NCI-H526 (cell line): ENCODE data around the gene GALNT14.

ENCODE experiments used
- DNase-seq, 2 experiments: peaks; one replicate each; lab custom pipeline; 2025; lab: John Stamatoyannopoulos, UW

Gene GALNT14

DNA sequence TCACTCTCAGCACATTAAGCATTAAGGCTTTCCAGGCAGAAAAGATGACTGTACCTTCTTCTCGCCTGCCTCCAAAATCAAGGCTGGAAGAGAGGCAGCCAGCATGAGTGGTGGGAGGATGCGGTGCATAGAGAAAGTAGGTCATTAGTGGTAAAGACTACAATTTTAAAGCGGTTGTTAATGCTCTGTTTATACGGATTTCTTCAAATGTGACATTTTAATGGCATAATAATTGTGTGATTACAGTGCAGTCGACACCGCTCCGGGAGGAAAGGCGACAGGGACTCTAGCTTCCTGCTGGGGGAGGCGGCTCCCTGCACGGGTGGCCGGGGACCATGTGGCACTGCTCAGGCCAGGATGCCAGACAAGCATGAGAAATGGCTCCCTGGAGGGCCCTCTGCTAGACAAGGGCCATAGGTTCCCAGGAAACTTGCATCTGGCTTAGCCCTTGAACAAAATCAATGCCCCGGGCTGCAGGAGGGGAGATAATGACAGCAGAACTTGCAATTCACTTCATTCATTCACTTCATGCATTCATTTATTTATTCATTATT lies 129.6 kb downstream of the GALNT14 start:
- DNase-seq, result no peak

GRCh38 chr2:31004257-31004656 lies 134.0 kb downstream of the GALNT14 start:
- no peak for DNase-seq

- no peak for DNase-seq
Measured at GRCh38 chr2:31003749-31004148, 134.5 kb downstream of the GALNT14 start.

DNA sequence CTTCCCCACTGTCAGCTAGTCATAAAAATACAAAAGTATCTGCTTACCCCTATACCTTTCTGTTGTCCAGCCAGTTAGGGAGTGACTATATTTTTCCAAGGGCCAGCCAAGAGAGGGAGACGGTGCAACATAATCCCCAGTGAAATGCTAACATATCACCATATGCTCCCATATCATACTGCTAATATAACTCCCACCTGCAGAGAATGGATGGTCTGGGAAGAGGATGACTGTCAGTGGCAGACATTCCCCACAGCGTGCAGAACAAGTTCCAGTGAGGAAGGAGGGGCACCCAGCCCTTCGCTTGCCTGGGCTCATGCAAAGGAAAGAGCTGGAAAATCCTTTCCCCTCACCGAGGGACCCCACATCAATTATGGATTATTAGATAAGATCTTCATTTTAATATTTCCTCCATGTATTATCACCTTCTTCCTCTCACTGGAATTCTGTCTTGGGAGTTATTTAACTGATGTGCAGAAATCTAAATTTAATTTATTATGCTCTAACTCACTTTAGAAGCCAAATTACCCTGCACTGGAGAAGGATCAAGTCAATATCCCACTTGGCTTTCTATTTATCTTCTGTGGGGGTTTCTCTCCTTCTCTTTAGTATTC lies 135.6 kb downstream of the GALNT14 start:
- no peak for DNase-seq

GRCh38 chr2:31000970-31001369 lies 137.3 kb downstream of the GALNT14 start:
- DNase-seq, result peak in 1 of 2 experiments; percentile 23

DNA sequence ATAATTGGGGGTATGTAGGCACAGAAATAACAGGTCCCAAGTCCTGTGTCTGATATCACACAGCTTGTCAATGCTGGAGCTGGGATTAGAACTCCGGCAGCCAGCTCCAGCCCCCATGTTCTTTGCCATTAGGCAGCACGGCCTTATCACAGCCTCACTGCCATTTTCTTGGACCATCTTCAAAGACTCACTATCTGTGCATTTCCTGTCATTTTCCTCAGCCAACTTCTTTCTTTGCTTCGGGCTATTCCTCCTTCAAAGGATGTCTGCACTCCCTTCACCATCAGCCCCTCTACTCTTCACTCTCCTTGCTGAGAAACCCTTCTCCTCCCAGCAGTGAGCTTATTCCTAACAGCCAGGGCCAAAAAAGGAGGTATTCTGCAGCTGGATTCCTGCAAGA lies 139.6 kb downstream of the GALNT14 start:
- no peak for DNase-seq

GRCh38 chr2:30997979-30998378 lies 140.3 kb downstream of the GALNT14 start:
- DNase-seq, result no peak

GRCh38 chr2:30994227-30995056 lies 143.8 kb downstream of the GALNT14 start:
- no peak for DNase-seq

DNA sequence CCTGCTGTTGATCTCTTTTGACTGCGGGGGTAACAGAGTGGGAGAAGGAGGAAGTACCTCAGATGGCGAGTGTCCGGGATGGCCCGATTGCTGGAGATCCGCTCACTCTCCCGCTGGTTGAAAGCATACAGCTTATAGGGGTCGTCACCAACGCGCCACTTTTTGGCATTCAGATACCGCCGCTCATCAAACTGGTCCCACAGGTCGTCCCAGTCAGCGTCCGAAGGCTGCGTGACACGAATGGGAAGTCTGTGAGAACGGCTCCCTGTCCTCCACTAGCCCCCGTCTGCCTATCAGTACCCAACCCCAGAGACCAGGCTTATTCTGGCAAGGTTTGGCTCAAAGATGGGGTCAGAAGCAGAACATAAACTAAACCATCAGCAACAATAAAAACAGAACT lies 145.5 kb downstream of the GALNT14 start:
- DNase-seq, result no peak

- no peak for DNase-seq
Measured at GRCh38 chr2:30990671-30991070, 147.6 kb downstream of the GALNT14 start.

- no peak for DNase-seq
Measured at GRCh38 chr2:30990176-30990575, 148.1 kb downstream of the GALNT14 start.

DNA sequence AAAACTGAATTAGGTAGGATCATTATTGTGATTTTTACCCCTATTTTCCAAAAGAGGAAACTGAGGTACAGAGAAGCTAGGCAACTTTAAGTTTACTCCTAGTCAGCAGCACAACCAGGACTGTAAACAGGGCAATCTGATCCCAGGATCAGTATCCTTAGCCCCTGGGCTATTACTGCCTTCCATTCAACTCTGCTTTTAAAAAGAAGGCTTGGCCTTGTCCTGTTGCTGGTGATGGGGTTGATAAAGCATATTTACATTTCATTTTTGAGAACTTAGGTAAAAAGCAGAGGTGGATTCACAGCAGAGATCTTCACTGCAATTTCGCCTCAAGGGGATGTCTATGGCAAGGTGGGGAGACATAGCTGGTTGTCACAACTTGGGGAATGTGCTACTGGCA lies 148.5 kb downstream of the GALNT14 start:
- no peak for DNase-seq

DNA sequence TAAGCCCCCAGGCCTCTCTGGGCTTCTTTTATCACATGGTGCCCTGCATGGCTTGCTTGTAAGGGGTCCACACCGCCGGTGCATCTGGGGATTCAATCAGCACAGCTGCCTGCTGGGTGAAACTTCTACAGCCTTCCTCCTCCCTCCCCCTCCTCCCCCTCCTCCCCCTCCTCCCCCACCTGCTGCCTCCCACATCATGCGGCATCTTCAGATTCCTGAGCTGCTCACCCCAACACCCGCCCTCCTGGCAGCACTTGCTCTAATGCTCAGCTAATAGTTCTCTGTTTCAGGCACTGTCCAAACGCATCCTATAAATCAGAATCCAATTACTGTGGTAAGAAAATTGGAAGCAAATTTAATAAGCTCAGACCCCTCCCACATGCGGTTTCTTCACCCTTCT lies 150.7 kb downstream of the GALNT14 start:
- no peak for DNase-seq

DNA sequence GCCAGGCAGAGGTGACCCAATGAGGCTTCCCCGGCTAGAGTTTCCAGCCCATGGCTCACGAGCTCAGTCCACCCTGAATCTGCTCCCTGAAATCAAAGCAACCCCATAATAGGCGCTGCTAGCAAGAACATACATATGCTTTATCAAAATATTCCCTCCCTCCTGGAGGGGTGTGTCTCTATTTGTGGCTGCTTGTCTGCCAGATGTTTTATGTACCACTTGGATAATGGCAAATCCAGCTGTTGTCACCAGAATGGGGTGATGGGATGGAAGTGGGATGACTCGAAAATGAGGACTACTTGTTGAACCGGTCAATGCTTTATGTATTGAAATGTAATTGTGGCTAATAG lies 152.0 kb downstream of the GALNT14 start:
- DNase-seq, result no peak

GRCh38 chr2:30985493-30986230 lies 152.6 kb downstream of the GALNT14 start:
- no peak for DNase-seq

- DNase-seq, result no peak
Measured at GRCh38 chr2:30984148-30984547, 154.1 kb downstream of the GALNT14 start.

DNA sequence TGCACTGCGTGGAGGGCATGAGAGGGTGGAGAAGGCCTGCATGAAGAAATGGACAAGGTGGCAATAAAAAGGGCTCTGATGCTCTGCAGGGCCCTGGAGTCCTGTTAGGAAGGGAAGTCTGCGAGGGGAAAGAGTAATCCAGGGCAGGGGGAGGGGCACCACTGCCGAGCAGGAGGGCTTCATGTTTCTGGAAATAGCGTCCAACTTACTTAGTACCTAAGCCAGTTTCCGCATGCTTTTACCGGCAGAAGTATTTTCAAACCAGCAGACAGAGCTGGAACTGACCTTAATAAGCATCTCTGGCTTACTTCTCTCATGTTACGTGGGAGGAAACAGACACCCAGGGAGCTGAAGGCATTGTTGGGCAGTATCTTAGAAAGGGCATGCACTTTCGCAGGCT lies 156.7 kb downstream of the GALNT14 start:
- no peak for DNase-seq

GRCh38 chr2:30981096-30981495 lies 157.1 kb downstream of the GALNT14 start:
- no peak for DNase-seq

DNA sequence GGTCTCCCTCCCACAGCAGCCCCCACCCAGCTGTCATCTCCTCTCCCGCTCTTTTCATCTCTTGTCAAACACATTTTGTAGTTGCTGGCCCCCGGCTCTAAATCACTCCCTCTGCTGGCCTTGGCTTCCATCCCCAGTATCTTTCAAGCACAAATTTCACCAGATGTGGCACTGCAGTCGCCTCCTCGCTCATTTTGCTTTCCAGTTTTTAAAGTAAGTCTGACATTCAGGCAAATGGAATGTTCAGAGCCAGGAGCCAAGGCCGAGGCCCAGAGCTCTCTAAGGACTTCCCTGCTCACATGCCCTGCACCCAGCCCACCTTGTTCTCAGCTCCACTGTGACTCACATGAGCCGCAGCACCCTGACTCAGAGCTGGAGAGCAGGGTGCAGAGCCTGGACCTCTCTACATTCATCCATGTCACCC lies 158.4 kb downstream of the GALNT14 start:
- DNase-seq, result no peak

DNA sequence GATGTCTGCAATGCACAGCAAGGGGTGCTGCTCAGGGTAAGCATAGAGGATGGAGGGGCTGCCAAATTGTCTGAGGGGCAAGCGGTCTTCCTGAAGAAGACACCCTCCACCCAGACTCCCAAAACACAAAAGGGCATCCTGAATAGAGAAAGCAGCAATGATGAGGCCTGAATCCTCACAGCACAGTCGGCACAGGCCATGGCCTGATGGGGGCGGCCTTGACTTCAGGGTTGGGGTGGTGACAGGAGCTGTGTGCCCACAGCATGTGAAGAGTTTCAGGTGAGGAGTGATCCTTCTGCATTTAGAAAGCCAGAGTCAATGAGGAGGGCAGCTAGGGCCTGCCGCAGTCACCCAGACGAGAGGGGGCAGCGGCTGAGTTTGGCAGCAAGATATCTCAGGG lies 159.4 kb downstream of the GALNT14 start:
- no peak for DNase-seq

GRCh38 chr2:30978044-30978443 lies 160.2 kb downstream of the GALNT14 start:
- DNase-seq, result no peak

GRCh38 chr2:30975156-30975555 lies 163.1 kb downstream of the GALNT14 start:
- DNase-seq, result no peak

GRCh38 chr2:30974554-30974953 lies 163.7 kb downstream of the GALNT14 start:
- no peak for DNase-seq
